ENCODE results near the gene KIRREL1. TPM values are rescaled to one million over a fixed set of nuclear protein-coding genes. Genes with fewer than 3 reads are reported as not detected.

Gene KIRREL1
- total and polyA plus RNA-seq, 2 of the 8 experiments (the other 6 are each of a cell fraction or from before 2014, with no cell fraction given) = 14.2 to 39.0 TPM

DNA sequence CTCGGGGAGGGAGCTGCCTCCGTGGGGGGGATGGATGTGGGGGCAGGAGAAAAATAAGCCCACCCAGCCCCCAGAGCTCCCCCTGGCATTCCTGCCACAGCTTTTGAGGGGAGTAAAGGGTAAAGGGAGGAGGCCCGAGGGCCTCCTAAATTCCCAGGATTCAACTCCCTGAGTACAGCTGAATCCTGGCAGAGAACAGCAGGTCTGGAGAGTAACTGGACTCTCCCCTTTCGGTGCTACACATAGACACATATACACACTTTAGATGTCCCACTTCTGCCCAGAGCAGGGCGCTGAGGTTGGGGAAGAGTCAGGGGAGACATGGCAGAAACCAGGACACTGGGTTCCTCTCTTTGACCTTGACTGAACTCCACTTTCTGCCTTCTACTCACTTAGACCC lies 3.0 kb downstream of the KIRREL1 start:
- Histone ChIP-seq H3K9ac (replicated peaks in 1 of 4; ENCODE audit: extremely low read depth in 1 of 4, low read depth in 3 of 4, low read length in 3 of 4) (no peak overlapping the region), H2BK15ac (ENCODE audit: low read length) (0 out of 2 replicates have a peak overlapping the region, but pooled peaks have one; percentile 40), H2BK12ac (ENCODE audit: low read depth, low read length) (no peak overlapping the region), H4K5ac (ENCODE audit: insufficient read length, low read depth, low read length) (no peak overlapping the region), H4K91ac (replicated peaks; ENCODE audit: insufficient read length, low read length) (no peak overlapping the region), H4K8ac (ENCODE audit: extremely low read depth, insufficient read depth, low read length) (no peak overlapping the region), H3K4me3 (ENCODE audit: extremely low read depth in 1 of 4, insufficient read depth in 2 of 4, low read depth in 3 of 4, low read length in 4 of 4) (no peak overlapping the region), H3K23me2 (ENCODE audit: low read depth, low read length) (peaks cover 8% of the 10 kb centered on the region), H4K20me1 (replicated peaks in 1 of 2; ENCODE audit: control insufficient read depth in 1 of 2, insufficient read depth in 2 of 2, low read length in 2 of 2) (no peaks in the 10 kb centered on the region), H2BK20ac (ENCODE audit: low read length) (0 out of 2 replicates have a peak overlapping the region, but pooled peaks have one; percentile 34), H3K56ac (replicated peaks; ENCODE audit: insufficient read length, low read depth, low read length) (no peak overlapping the region), H3K4me2 (ENCODE audit: insufficient read depth in 1 of 2, low read depth in 2 of 2, low read length in 2 of 2) (no peak overlapping the region; a peak in 2 of 4 replicates), H3K4ac (replicated peaks; ENCODE audit: insufficient read length, low read depth, low read length) (no peak overlapping the region), H3K14ac (ENCODE audit: insufficient read length) (no peak overlapping the region), H3K79me2 (ENCODE audit: control insufficient read depth in 1 of 2, insufficient read depth in 2 of 2, low read length in 2 of 2) (peaks cover 11 to 77% of the 10 kb centered on the region in 2 experiments; a peak in 3 of 4 replicates), H3K27ac (ENCODE audit: low read depth, low read length) (no peak overlapping the region), H3K79me1 (ENCODE audit: low read depth, low read length) (peaks cover 17% of the 10 kb centered on the region), H3K18ac (ENCODE audit: extremely low read depth, low read length) (no peak overlapping the region), H2AFZ (ENCODE audit: low read length) (no peak overlapping the region), H2AK5ac (ENCODE audit: low read depth, low read length) (no peak overlapping the region), H3K9me3 (ENCODE audit: insufficient read depth in 2 of 2, low read depth in 1 of 2, low read length in 1 of 2) (no peaks in the 10 kb centered on the region), H3K23ac (ENCODE audit: insufficient read length) (no peak overlapping the region), H3K36me3 (ENCODE audit: control insufficient read depth in 2 of 4, insufficient read depth in 4 of 4, low read length in 3 of 4) (no peaks in the 10 kb centered on the region; a peak in 1 of 8 replicates), H2BK5ac (ENCODE audit: low read depth, low read length) (peak overlapping the region; percentile 41; the same call in 1 of the 2 replicates), H2BK120ac (replicated peaks; ENCODE audit: low read depth, low read length) (no peak overlapping the region), H3K4me1 (replicated peaks in 1 of 4; ENCODE audit: control insufficient read depth in 3 of 4, insufficient read depth in 4 of 4, low read length in 3 of 4) (peaks cover 16 to 32% (median 23%) of the 10 kb centered on the region in 4 experiments), H3K27me3 (replicated peaks in 1 of 4; ENCODE audit: control insufficient read depth in 3 of 4, extremely low read depth in 1 of 4, insufficient read depth in 3 of 4, low read length in 3 of 4) (peaks cover 0 to 5% (median 0%) of the 10 kb centered on the region in 4 experiments; a peak in 3 of 7 replicates)
- 83% methylated on average over 2 of the region's 5 CpGs; no CpG with 5 or more reads in 1 of the 2 experiments for WGBS, 2 experiments (ENCODE audit: extremely low coverage in 1 of 2, insufficient coverage in 1 of 2, insufficient read length in 1 of 2, insufficient replicate concordance in 2 of 2, low coverage in 1 of 2, low lambda C conversion rate in 2 of 2, missing lambda C conversion rate in 1 of 2)
- POLR2A ChIA-PET (ENCODE audit: partially characterized antibody) = interaction anchor here (0.8 to 7.8 kb wide), 9 partner anchors 14 to 121 kb away, joined by 3 to 94 read pairs (median 4); no protein-coding TSS in a partner anchor
- no peak for DNase-seq (ENCODE audit: low read depth in 1 of 2, low spot score in 2 of 2)
- no peak for TF ChIP-seq BRCA1 (IDR thresholded peaks at IDR 0.05; ENCODE audit: low read depth, low read length)
- TF ChIP-seq BACH1 (IDR thresholded peaks at IDR 0.05; ENCODE audit: low read length) = no peak
- TF ChIP-seq EGR1 (IDR thresholded peaks at IDR 0.05; ENCODE audit: borderline replicate concordance, low read depth, low read length) = no peak
- TF ChIP-seq SRF (IDR thresholded peaks at IDR 0.05; ENCODE audit: low read depth, low read length) = no peak
- no peak for TF ChIP-seq CREB1 (IDR thresholded peaks at IDR 0.05)
- no peak for TF ChIP-seq SIX5 (IDR thresholded peaks at IDR 0.05; ENCODE audit: low read depth, low read length)
- TF ChIP-seq, protein P1, sequence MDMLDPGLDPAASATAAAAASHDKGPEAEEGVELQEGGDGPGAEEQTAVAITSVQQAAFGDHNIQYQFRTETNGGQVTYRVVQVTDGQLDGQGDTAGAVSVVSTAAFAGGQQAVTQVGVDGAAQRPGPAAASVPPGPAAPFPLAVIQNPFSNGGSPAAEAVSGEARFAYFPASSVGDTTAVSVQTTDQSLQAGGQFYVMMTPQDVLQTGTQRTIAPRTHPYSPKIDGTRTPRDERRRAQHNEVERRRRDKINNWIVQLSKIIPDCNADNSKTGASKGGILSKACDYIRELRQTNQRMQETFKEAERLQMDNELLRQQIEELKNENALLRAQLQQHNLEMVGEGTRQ (IDR thresholded peaks at IDR 0.05; ENCODE audit: low read length) = no peak
- no peak for TF ChIP-seq POLR2A (IDR thresholded peaks at IDR 0.05; ENCODE audit: control extremely low read depth in 1 of 2, low read depth in 2 of 2, low read length in 2 of 2)
- CTCF ChIA-PET (ENCODE audit: partially characterized antibody) = interaction anchor here (0.6 to 53.4 kb wide), 10 partner anchors 28 to 527 kb away, joined by 3 to 2918 read pairs (median 21); a partner anchor contains a TSS
- no peak for FAIRE-seq
